Prostate gland (tissue), 1 donor: ENCODE data around the gene UCHL5.

Experiments
- POLR2A ChIP-seq: fragments of 450-650 bp; IDR thresholded peaks from one replicate; pipeline ENCODE4 v1.6.1; 2016; ENCODE audit warnings: antibody characterized with exemption, mild to moderate bottlenecking
- POLR2AphosphoS5 ChIP-seq: sonication (generic); formaldehyde crosslinking; IDR thresholded peaks from one replicate; pipeline ENCODE4 v1.6.1; 2017; ENCODE audit warnings: antibody characterized with exemption

- TF ChIP-seq POLR2A (no peak), POLR2AphosphoS5 (no peak)
Observed at GRCh38 chr1:193086342-193086741, 27.2 kb upstream of the UCHL5 start.
